IMR-90 (cell line): ENCODE data around the gene CALML3. TPM values are rescaled to one million over a fixed set of nuclear protein-coding genes. Genes with fewer than 3 reads are reported as not detected.

Source experiments
- ATAC-seq: fragments of 200-7000 bp; cut with Tn5 transposase; 2 replicates; pipeline ENCODE4 v1.9.1; 2020; ENCODE audit warnings: low read depth, mild to moderate bottlenecking, moderate library complexity
- BruUV-seq: library from RNA; stranded (reverse); fragments of 400-500 nt; replicated peaks from 2 replicates; lab custom pipeline; 2021; lab: Mats Ljungman, UMichigan
- CTCF ChIA-PET: fragments of 300-600 bp; formaldehyde crosslinking; extraction: SDS; loops from one replicate; lab custom pipeline; 2021; ENCODE audit warnings: antibody characterized with exemption; lab: Yijun Ruan, JAX
- POLR2A ChIA-PET: fragments of 300-600 bp; sonication (Branson Sonifier 250); formaldehyde crosslinking; loops from one replicate; lab custom pipeline; 2022; ENCODE audit warnings: antibody characterized with exemption; ENCODE audit not compliant: unreplicated experiment; lab: Charles Lee
- DNase-seq: peaks from one replicate; pipeline ENCODE4 v3.0.0; 2013
- H2AFZ ChIP-seq: replicated peaks from 2 replicates; pipeline ENCODE3; 2013; ENCODE audit warnings: low read length, mild to moderate bottlenecking; ENCODE audit not compliant: poor library complexity
- H2AK5ac ChIP-seq: 2 replicates; pipeline ENCODE4 v1.6.1; 2013; ENCODE audit warnings: low read depth, low read length, inconsistent platforms
- H2AK9ac ChIP-seq: replicated peaks from 2 replicates; pipeline ENCODE3; 2013; ENCODE audit warnings: mild to moderate bottlenecking, low read depth, low read length, moderate library complexity; ENCODE audit not compliant: poor library complexity
- H2BK120ac ChIP-seq: 2 replicates; pipeline ENCODE4 v1.6.1; 2013; ENCODE audit warnings: low read depth, low read length, inconsistent platforms
- H2BK15ac ChIP-seq: 3 replicates; pipeline ENCODE4 v1.6.1; 2013; ENCODE audit warnings: low read depth, low read length, inconsistent platforms
- H2BK20ac ChIP-seq: 2 replicates; pipeline ENCODE4 v1.6.1; 2013; ENCODE audit warnings: low read depth, mild to moderate bottlenecking, inconsistent platforms, low read length, moderate library complexity
- H2BK5ac ChIP-seq: 2 replicates; pipeline ENCODE4 v1.6.1; 2013; ENCODE audit warnings: mild to moderate bottlenecking, low read depth, low read length, inconsistent platforms; ENCODE audit not compliant: poor library complexity, severe bottlenecking
- H3K14ac ChIP-seq: replicated peaks from 2 replicates; pipeline ENCODE4 v1.6.1; 2013; ENCODE audit warnings: low read depth, low read length, inconsistent platforms
- H3K18ac ChIP-seq: 2 replicates; pipeline ENCODE4 v1.6.1; 2013; ENCODE audit warnings: low read depth, low read length, control low read depth
- H3K23ac ChIP-seq: 2 replicates; pipeline ENCODE4 v1.6.1; 2013; ENCODE audit warnings: low read depth, low read length, inconsistent platforms
- H3K27ac ChIP-seq: 2 replicates; pipeline ENCODE4 v1.5.1; 2013; ENCODE audit warnings: mild to moderate bottlenecking, control low read depth, low read length; ENCODE audit not compliant: insufficient read depth
- H3K27me3 ChIP-seq: 2 replicates; pipeline ENCODE4 v1.6.1; 2013; ENCODE audit warnings: low read length; ENCODE audit not compliant: control insufficient read depth, insufficient read depth
- H3K36me3 ChIP-seq: 2 replicates; pipeline ENCODE4 v1.6.1; 2013; ENCODE audit warnings: low read length, mixed read lengths; ENCODE audit not compliant: control insufficient read depth, insufficient read depth
- H3K4ac ChIP-seq: 2 replicates; pipeline ENCODE4 v1.6.1; 2013; ENCODE audit warnings: low read depth, low read length, inconsistent platforms
- H3K4me1 ChIP-seq: 2 replicates; pipeline ENCODE4 v1.6.1; 2013; ENCODE audit warnings: low read length, mixed read lengths; ENCODE audit not compliant: control insufficient read depth, insufficient read depth
- H3K4me2 ChIP-seq: 2 replicates; pipeline ENCODE4 v1.6.1; 2013; ENCODE audit warnings: low read depth, mild to moderate bottlenecking, control low read depth, low read length, moderate library complexity
- H3K4me3 ChIP-seq: 2 replicates; pipeline ENCODE4 v1.5.1; 2013; ENCODE audit warnings: low read depth, mild to moderate bottlenecking, control low read depth, low read length, moderate library complexity; ENCODE audit not compliant: insufficient read depth
- H3K56ac ChIP-seq: 2 replicates; pipeline ENCODE4 v1.6.1; 2013; ENCODE audit warnings: low read length, inconsistent platforms; ENCODE audit not compliant: insufficient read depth; ENCODE audit errors: extremely low read depth
- H3K79me1 ChIP-seq, 2 experiments: 2 replicates each; pipeline ENCODE4 v1.6.1; 2013; ENCODE audit warnings: low read length in 2 of 2, inconsistent platforms in 1 of 2, low read depth in 1 of 2
- H3K9ac ChIP-seq: 2 replicates; pipeline ENCODE4 v1.6.1; 2013; ENCODE audit warnings: low read depth, low read length, control low read depth
- H3K9me1 ChIP-seq: 2 replicates; pipeline ENCODE4 v1.6.1; 2013; ENCODE audit warnings: low read length, inconsistent platforms; ENCODE audit not compliant: insufficient read depth
- H3K9me3 ChIP-seq: 2 replicates; pipeline ENCODE4 v1.6.1; 2013; ENCODE audit warnings: low read length; ENCODE audit not compliant: control insufficient read depth, insufficient read depth
- H4K20me1 ChIP-seq: 2 replicates; pipeline ENCODE4 v1.6.1; 2013; ENCODE audit warnings: low read length, inconsistent platforms; ENCODE audit not compliant: insufficient read depth
- H4K5ac ChIP-seq: 2 replicates; pipeline ENCODE4 v1.6.1; 2013; ENCODE audit warnings: mild to moderate bottlenecking, low read depth, low read length, control low read depth
- H4K8ac ChIP-seq, 2 experiments: 2 replicates each; pipeline ENCODE4 v1.6.1; 2013; ENCODE audit warnings: low read depth in 2 of 2, low read length in 2 of 2, control low read depth in 1 of 2, inconsistent platforms in 1 of 2
- H4K91ac ChIP-seq: 2 replicates; pipeline ENCODE4 v1.6.1; 2013; ENCODE audit warnings: low read depth, low read length, inconsistent platforms; ENCODE audit not compliant: insufficient read depth
- POLR2A ChIP-seq: IDR thresholded peaks from 2 replicates; pipeline ENCODE4 v1.6.1; 2012; ENCODE audit warnings: mild to moderate bottlenecking, low read depth, low read length
- USF2 ChIP-seq: fragments of 150-350 bp; IDR thresholded peaks from 2 replicates; pipeline ENCODE4 v1.6.1; 2017; ENCODE audit warnings: mild to moderate bottlenecking, antibody characterized with exemption, low read length, low read depth
- WGBS, 2 experiments: methylation state at CpG; one replicate each; pipeline versions ENCODE4 v1.1.5 to v1.1.7; 2013; ENCODE audit warnings: missing lambda C conversion rate in 2 of 2; ENCODE audit not compliant: insufficient read length in 1 of 2; ENCODE audit errors: extremely low coverage in 2 of 2; 5-methylcytosine and 5-hydroxymethylcytosine counted together
- dilution Hi-C: fragments of 300-500 bp; cut with HindIII; formaldehyde crosslinking; loops from one replicate; pipeline ENCODE4 v1.14.3; 2018; ENCODE audit warnings: low sequenced_read_pairs; ENCODE audit not compliant: unreplicated experiment
- in situ Hi-C: fragments of 300-500 bp; cut with MboI; formaldehyde crosslinking; loops from 3 replicates; pipeline ENCODE4 v1.14.3; 2019; ENCODE audit warnings: low sequenced_read_pairs, inconsistent platforms, mixed read lengths
- intact Hi-C: fragments of 100-400 bp; cut with micrococcal nuclease; formaldehyde crosslinking; loops from 2 replicates; pipeline ENCODE4 v1.10.0; 2022
- polyA plus RNA-seq, 3 experiments: library from polyadenylated mRNA; depleted of rRNA; stranded (reverse); fragments of >200 nt; gene quantifications; 2 replicates each; pipeline ENCODE4 v1.2.3, GENCODE V29; 2012; ENCODE audit warnings: low replicate concordance in 1 of 3
- total RNA-seq: library from RNA; depleted of rRNA; stranded (reverse); fragments of >200 nt; gene quantifications from 2 replicates; pipeline ENCODE4 v1.2.3, GENCODE V29; 2012

Gene CALML3
- total and polyA plus RNA-seq, 2 of the 4 experiments (the other 2 are of a cell fraction), result not detected

DNA sequence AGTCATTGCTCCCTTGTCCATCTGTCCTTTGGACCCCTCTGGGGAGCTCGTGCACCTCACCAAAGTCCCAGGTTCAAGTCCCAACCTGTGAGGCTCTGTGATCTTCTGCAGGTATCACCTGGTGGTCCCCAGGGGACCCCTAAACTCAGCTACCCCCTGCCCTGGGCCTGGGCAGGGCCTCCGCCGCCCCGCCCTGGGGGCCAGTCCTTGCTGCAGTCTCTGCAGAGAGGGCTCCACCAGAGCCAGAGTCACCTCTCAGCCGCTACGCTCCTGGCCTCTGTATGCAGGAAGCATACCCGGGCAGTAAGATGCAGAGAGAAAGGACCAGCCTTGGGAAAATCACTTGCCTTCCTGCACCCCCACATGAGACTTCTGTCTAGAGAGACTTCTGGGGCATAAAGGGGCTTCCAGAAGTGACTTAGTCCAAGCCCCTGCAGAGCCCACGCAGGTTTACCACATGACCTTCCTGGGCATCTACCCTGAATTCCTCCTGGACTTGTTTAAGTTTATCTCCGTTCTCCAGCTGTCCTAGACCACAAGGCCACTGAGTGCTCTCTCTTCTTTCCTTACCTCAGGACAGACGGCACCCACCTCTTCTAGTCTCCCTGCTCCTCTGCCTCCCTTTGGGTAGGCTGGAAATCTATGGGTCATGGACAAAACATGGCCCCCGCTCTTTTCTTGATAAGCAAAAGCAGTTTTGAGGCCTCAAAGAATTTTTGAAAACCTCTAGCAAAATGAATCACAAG is 46.6 kb upstream of the CALML3 start:
- H3K9me1 ChIP-seq, result no peaks in the 10 kb centered on the region
- no peak for ATAC-seq
- no peaks in the 10 kb centered on the region for H3K36me3 ChIP-seq
- in situ Hi-C loops (no loop called here), dilution Hi-C loops (no loop called here), intact Hi-C loops (no loop called here)
- H4K20me1 ChIP-seq, result no peaks in the 10 kb centered on the region
- H4K8ac ChIP-seq, result no peak overlapping the region
- no peaks in the 10 kb centered on the region; the same call in 1 of the 2 replicates for H3K4me1 ChIP-seq
- ChIA-PET CTCF (no interaction called here), POLR2A (no interaction called here)
- 100% methylated on average over 1 of the region's 11 CpGs; no CpG with 5 or more reads in 1 of the 2 experiments for WGBS, 2 experiments
- BruUV-seq, result no TSS peak
- H3K56ac ChIP-seq, result no peak overlapping the region
- H4K5ac ChIP-seq, result no peak overlapping the region
- no peak for TF ChIP-seq POLR2A
- no peak for TF ChIP-seq USF2
- no peaks in the 10 kb centered on the region for H3K79me1 ChIP-seq
- H3K9ac ChIP-seq, result no peak overlapping the region
- no peak overlapping the region for H2BK15ac ChIP-seq
- H2BK5ac ChIP-seq, result no peak overlapping the region
- no peaks in the 10 kb centered on the region for H3K9me3 ChIP-seq
- no peak overlapping the region for H3K4me3 ChIP-seq
- no peak overlapping the region for H3K27ac ChIP-seq
- H3K27me3 ChIP-seq, result no peaks in the 10 kb centered on the region
- no peak overlapping the region; the same call in 1 of the 2 replicates for H2AK5ac ChIP-seq
- no peak overlapping the region for H3K4ac ChIP-seq
- H3K14ac ChIP-seq, result no peak overlapping the region
- no peak overlapping the region for H4K91ac ChIP-seq
- no peak overlapping the region for H2AFZ ChIP-seq
- H3K4me2 ChIP-seq, result no peak overlapping the region
- no peak overlapping the region; the same call in 1 of the 2 replicates for H3K18ac ChIP-seq
- H2BK20ac ChIP-seq, result no peak overlapping the region
- no peak overlapping the region for H2BK120ac ChIP-seq
- DNase-seq, result no peak
- no peak overlapping the region for H3K23ac ChIP-seq
- no peak overlapping the region for H2AK9ac ChIP-seq
